NCI-H82 treated with DMSO at 0.1 percent for 48 hours (cell line): Measurements from ENCODE around the gene TMEM52B.
A peak's percentile ranks its signal among the peaks of the same experiment; 100 is the strongest.
"Not testable (repeated sequence)": the region's sequence is repeated elsewhere in the genome, so short reads cannot be mapped to it uniquely, and the experiment has no call there.

Experiments
- DNase-seq: peaks from one replicate; lab custom pipeline; 2025; ENCODE audit not compliant: unreplicated experiment; lab: John Stamatoyannopoulos, UW

Gene TMEM52B

DNA sequence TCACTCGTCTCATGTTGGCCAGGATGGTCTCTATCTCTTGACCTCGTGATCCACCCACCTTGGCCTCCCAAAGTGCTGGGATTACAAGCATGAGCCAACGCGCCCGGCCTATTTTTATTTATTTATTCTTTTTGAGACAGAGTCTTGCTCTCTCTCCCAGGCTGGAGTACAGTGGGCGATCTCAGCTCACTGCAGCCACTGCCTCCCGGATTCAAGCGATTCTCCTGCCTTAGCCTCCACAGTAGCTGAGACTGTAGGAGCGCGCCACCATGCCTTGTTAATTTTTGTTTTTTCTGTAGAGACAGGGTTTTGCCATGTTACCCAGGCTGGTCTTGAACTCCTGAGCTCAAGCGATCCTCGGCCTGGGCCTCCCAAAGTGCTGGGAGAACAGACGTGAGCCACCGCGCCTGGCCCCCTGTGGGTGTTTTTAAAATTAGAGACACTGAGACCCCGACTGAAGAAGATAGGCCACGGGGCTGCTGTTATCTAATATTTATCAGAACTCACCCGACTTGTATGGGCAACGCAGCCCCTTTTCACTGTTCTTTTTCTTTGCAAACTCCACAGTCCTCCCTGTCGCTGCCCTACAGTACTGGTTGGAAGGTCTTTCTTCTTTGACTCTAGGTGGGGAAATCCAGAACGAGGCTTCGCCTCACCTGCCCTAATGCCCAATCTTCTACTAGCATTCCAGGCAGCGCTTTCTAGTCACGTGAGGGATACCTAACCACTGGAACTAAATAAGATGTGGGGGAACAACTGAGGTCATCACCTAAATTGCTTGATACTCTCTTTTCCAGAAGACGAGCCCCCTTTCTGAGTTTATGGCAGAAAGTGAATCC, 32.5 kb downstream of the TMEM52B start:
- no peak for DNase-seq

DNA sequence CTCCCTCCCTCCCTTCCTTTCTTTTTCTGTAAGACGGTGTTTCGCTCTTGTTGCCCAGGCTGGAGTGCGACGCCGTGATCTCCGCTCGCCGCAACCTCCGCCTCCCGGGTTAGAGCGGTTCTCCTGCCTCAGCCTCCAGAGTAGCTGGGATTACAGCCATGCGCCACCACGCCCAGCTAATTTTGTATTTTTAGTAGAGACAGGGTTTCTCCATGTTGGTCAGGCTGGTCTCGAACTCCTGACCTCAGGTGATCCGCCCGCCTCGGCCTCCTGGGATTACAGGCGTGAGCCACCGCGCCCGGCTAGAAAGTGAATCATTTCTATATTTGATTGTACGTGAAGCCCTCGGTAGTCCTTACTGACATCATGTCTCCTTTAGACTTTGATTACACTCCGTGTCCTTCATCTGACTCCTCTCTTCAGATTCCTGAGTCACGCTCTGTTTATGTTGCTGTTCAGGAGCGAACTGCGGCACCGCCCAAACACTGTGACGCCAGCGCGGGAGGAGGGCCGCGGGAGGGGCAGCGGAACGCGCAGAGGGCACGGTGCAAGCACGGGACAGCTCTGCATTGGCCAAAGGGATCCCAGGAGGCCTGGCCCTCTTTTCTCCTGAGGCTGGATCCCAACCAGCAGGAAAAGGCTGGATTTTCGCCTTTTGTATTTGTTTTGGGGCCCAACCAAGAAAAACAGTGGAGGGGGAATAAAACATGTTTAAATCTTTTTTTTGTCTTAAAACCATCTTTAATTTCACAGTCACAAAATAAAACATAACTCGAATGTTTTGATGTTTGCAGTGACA, 33.3 kb downstream of the TMEM52B start:
- peak; percentile 67 for DNase-seq

DNA sequence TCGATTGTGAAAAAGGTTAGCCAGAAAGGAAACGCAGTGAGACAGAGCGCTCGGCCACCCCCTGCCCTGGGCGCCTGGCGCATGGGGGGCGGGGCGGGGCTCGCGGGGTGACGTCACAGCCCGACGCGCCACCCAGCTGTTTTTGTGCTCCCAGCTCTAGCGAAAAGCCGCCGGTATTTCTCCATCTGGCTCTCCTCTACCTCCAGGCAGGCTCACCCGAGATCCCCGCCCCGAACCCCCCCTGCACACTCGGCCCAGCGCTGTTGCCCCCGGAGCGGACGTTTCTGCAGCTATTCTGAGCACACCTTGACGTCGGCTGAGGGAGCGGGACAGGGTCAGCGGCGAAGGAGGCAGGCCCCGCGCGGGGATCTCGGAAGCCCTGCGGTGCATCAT, 33.9 kb downstream of the TMEM52B start, which contains the start of gene GABARAPL1:
GABARAPL1 (plus strand) TSS at position 139 of the 393 bp plus-strand sequence; CDS start at position 392, 253 bp downstream.
- peak; percentile 73 for DNase-seq

DNA sequence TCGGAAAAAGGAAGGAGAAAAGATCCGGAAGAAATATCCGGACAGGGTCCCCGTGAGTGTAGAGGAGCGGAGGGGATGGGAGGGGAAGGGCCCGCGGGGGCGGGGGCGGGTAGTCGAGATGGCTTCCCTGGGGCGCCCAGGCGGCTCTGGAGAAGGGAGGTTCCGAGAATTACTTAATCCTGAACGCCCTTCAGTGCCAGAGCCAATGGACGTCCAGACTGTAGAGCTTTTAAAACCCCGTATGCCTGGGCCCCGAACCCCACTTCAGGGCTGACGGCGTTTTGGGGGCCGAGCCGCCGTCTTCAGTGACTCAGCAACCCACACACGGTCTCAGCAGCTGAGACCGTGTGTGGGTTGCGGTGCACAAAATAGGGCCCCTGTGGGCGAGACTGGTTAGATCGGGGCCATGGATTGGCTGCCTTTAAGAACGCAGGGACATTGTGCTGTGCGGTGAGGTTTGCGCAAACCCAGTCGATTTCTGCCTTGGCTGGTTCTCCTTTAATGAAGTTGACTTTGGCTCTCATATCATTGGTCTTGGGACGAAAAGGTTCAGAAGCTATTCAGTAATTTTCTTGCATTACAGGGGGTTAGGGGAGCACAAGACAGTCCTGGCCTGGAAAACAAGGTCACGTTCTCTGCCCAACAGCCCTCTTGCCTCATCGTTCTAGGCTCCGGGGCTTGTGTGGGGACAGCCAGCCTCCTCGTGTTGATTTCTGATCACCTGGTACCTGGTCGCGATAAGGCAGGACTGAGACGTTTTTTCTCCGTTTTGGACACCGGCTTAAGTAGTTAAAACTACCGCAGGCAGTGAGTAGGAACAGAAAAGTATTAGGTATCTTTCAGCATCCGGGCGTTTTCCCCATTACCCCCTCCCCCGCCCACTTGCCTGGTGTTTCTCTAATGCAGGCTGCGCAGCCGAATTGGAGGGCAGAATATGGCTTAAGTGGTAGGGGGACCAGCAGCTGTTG, 34.6 kb downstream of the TMEM52B start:
- DNase-seq = peak; percentile 43

DNA sequence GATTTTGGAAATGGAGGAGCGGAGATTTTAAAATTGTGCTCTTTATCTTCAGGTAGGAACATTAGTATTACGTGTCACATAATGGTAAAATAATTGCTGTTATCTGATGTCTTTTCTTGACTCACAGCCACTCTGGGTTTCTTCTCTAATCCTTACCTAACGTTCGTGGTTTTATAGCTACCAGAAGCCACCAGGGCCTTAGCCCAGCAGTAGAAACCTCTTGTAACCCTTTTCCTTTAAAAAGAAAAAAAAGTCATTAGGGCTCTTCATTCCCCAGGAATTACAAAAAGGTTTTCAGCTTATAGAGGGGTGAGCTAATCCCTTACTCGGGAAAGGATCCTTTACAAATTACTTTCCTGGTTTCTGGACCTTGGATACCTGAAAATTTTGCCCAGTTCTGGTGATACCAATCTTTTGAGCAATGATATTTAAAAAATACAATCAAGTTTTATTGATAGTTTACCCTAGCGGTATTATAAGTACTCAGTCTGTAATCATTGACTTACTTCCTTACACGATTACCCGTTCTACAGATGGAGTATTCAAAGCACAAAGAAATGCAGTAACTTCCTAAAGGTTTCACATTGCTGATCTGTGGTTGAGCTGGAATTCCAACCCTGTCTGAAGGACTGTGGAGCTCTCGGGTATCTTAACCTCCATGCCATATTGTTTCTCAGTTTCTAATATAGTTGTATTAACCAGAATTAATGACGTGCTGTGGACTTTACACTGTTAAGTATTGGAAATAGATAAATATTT, 35.5 kb downstream of the TMEM52B start:
- peak; percentile 45 for DNase-seq

DNA sequence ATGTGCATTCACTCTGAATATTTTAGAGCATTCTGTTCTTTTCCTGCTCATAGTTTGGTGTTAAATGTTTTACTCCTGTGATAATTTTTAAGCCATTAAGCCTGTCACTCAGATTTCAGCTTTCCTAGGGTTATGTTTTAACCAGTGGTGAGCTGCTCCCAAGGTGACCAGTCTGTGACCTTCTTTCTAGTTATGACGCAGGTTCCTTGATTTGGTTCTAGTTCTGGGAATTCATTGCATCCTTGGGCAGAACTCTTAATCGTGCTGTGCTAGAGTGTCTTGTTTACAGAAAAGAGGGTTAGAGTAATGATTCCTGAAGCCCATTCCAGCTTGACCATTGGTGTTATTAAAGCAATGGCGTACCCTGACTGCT, 36.0 kb downstream of the TMEM52B start:
- no peak for DNase-seq

DNA sequence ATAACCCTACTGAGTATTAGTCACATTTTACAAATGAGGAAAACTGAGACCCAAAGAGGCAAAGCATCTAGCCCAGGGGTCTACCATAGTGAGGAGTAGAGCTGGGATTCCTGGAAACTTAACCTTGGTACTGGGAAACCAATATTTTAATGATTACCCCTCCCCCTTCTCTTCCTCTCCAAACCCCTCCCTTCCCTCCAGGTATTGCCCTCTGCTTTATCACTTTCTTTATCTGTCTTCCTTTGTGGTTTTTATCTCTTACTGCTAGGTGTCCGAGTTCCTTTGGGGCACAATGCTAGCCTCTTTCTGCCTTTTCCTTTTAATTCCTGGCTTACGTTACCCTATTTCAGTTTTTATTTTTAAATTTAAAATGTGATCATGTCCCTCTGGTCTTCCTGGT, 36.6 kb downstream of the TMEM52B start:
- no peak for DNase-seq

DNA sequence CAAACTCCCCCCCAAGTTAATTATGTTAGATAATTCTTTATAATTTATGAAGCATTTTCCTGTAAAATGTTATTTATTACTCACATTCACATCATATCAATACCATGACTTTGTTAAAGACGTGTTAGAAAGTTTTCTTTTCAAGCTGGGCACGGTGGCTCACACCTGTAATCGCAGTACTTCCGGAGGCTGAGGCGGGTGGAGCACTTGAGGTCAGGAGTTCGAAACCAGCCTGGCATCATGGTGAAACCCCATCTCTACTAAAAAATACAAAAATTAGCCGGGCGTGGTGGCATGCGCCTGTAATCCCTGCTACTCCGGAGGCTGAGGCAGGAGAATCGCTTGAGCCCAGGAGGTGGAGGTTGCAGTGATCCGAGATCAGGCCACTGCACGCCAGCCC, 37.1 kb downstream of the TMEM52B start:
- DNase-seq = not testable (repeated sequence)

DNA sequence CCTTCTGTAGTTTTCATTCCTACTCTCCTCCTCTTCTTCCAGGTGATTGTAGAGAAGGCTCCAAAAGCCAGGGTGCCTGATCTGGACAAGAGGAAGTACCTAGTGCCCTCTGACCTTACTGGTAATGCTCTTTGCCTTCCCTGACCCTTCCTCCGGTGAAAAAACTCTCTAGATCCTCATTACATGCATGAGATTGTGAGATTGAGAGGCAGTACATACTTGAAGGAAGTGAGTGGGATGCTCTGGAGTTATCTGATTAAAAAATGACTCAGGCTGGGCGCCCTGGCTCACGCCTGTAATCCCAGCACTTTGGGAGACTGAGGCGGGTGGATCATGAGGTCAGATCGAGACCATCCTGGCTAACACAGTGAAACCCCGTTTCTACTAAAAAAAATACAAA, 39.2 kb downstream of the TMEM52B start:
- DNase-seq = no peak

DNA sequence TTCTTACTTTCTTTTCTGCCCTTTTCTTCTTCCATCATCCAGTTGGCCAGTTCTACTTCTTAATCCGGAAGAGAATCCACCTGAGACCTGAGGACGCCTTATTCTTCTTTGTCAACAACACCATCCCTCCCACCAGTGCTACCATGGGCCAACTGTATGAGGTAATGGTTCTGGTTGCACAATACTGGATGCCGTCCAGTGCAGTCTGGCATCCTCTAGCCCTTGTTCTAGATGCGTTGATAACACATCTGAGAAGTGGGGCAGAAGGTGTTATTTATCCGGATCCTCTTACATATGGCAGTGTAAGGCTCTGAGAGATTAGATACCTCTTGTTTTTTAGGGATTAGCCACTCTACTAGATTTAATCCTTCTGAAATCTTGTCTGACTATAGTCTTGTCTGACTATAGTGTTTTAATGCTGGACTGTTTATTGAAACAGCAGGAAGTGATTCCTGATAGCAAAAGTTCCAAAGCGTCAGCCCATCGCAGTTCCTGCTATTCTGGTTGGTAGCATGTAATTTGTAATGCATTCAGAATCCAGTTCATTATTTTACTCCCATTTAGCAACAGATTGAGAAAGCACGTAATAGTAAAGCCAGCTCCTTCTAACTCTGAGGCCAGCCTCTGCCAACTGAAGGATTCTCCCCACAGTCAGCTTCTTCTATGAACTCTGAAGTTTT, 41.7 kb downstream of the TMEM52B start:
- DNase-seq = peak; percentile 88

DNA sequence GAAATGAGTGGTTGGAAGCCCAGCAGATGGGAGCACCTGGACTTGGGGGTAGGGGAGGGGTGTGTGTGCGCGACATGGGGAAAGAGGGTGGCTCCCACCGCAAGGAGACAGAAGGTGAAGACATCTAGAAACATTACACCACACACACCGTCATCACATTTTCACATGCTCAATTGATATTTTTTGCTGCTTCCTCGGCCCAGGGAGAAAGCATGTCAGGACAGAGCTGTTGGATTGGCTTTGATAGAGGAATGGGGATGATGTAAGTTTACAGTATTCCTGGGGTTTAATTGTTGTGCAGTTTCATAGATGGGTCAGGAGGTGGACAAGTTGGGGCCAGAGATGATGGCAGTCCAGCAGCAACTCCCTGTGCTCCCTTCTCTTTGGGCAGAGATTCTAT, 43.0 kb downstream of the TMEM52B start:
- DNase-seq = no peak

DNA sequence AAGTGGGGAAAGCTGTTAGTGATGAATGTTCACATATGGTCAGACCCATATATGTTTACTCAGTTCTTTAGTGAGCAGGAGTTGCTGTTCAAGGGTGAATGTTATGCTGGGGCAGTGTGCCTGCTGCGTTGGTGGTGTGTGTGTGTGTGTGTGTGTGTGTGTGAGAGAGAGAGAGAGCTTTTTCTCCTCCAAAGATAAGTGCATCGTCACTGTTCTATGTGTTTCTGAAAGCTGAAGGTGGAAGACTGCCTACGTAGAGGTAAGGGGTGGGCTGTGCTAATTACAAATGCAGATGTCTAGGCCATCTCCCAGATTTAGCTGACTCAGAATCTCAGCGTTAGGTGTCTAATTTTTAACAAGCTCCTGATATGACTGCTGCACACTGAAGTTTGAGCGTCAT, 44.4 kb downstream of the TMEM52B start:
- no peak for DNase-seq

DNA sequence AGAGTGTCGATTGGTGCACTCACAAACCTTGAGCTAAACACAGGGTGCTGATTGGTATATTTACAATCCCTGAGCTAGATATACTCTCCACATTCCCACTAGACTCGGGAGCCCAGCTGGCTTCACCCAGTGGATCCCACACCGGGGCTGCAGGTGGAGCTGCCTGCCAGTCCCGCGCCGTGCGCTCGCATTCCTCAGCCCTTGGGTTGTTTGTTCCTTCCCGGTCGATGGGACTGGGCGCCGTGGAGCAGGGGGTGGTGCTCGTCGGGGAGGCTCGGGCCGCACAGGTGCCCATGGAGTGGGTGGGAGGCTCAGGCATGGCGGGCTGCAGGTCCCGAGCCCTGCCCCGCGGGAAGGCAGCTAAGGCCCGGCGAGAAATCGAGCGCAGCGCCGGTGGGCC, 46.6 kb downstream of the TMEM52B start:
- DNase-seq = not testable (repeated sequence)

DNA sequence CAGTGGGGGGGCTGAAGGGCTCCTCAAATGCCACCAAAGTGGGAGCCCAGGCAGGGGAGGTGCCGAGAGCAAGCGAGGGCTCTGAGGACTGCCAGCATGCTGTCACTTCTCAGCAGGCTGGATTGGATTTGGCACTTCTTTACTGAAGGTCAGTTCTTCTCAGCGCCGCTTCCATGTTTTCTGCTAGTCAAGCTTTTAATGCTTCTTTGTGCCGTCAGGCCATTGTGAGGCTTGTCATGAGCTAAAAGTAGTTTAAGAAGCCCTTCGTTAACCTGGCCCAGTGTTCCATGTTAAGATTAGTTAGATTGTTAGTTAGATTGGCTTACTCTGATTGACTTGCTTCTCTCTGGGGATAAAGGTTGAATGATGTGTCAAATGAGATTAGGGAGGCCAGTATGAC, 47.3 kb downstream of the TMEM52B start:
- DNase-seq = peak; percentile 60

DNA sequence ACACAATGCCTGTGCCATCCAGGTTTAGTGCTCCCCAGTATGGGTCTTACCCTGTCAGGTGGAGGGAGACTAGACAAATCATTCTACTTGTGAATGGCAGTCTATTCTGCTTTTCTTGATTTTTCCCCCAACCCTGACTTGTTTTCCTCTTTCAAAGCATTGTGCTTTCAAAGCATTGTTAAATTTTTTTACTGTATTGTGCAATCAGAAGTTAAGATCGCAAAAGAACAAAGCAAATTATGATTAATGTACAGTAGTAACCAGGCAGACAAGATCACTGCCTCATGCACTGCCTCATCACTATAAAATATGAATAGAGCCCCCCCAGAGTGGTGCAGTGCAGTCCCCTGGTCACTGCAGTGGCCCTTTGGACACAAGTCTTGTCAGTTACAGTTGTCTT, 47.9 kb downstream of the TMEM52B start:
- no peak for DNase-seq

DNA sequence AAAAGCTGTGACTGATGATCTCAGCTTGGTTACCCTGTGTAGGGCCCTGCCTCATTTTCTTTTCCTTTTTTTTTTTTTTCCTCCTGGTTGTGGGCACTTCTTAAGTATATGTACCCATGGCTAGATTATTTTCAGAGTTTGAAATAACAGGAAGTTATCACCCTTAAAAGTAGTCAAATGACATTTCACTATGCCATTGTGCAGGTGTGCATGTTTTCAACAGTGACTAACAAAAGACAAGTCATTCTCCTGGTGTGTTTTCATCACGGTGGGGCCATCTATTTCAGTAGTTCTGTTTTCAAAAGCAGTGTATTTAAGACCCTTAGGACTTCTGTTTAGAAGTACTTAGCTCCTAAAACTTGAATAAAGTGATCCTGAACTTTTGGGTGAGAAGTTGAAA, 48.8 kb downstream of the TMEM52B start:
- DNase-seq = no peak

DNA sequence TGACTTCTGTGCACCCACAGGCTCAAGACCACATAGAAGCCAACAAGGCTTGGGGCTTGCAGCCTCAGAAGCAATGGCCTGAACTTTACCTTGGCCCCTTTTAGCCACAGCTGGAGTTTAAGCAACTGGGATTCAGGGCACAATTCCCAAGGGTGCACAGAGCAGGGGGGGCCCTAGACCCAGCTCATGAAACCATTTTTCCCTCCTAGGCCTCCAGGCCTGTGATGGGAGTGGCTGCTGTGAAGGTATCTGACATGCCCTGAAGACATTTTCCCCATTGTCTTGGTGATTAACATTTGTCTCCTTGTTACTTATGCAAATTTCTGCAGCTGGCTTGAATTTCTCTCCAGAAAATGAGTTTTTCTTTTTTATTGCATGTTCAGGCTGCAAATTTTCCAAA, 55.7 kb downstream of the TMEM52B start:
- no peak for DNase-seq

DNA sequence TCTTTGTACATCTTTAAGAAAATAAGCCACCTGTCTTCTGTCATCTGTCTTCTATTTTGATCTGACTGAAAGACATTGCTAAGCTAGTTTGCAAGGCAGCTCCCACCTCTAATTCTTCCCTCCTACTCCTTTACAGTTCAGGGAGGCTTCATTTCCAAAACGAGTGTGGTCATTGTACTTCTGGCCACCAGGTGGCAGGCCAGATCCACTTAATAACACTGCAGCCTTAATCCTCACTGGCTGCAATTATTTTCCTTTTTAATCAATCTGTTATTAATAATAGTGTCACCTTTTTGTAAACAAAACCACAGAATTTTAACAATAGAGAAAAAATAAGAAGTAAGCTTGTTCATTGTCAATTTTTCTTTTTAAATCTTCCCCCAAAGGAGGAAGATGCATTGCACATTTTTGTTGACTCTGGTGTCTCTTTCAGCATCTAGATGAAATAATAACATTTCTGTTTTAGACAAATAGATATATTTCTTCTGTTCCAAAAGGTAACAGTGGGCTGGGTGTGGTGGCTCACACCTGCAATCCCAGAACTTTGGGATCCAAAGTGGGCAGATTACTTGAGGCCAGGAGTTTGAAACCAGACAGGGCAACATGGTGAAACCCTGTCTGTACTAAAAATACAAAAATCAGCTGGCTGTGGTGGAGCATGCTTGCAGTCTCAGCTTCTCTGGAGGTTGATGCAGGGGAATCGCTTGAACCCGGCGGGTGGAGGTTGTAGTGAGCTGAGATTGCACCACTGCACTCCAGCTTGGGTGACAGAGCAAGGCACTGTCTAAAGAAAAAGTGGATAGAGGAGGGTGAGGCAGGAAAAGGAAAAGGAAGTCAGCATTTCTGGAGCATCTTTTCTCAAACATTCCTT, 57.2 kb downstream of the TMEM52B start:
- DNase-seq = peak; percentile 45

DNA sequence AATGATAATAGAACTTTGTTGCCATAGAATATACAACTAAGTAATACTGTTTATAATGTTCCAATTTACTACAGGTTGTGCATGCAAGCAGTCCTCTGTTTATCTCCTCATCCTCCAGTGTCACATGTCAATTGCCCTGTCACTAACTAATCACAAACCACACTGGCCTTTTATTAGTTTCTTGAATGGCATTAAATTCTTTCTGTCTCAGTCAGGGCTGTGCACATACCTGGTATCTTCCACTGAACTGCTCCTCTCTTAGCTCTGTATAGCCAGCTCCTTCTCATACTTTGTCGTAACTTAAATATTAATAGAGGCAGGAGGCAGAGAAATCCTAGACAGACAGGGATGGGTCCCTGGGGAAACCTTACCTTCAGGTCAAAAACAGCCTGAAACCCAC, 57.9 kb downstream of the TMEM52B start:
- no peak for DNase-seq
